SU-DHL-6 (cell line): Measurements from ENCODE around the gene SETD1B.

Experiments used
- H2AFZ ChIP-seq: fragments of 200-600 bp; sonication (generic); 2 replicates; pipeline ENCODE4 v1.6.1; 2014; ENCODE audit warnings: low read depth, mild to moderate bottlenecking, moderate library complexity, mixed read lengths, antibody characterized with exemption, low read length; ENCODE audit not compliant: severe bottlenecking
- H3F3A ChIP-seq: fragments of 200-600 bp; shearing (Covaris generic); 2 replicates; pipeline ENCODE4 v1.6.0; 2016; ENCODE audit warnings: antibody characterized with exemption, mild to moderate bottlenecking; ENCODE audit not compliant: insufficient read depth
- H3K27ac ChIP-seq: fragments of 200-600 bp; sonication (generic); 2 replicates; pipeline ENCODE4 v1.5.1; 2016; ENCODE audit warnings: low read depth, mild to moderate bottlenecking, low read length, moderate library complexity, mixed read lengths
- H3K27me3 ChIP-seq: fragments of 200-600 bp; sonication (generic), shearing (Covaris generic); 2 replicates; pipeline ENCODE4 v1.6.0; 2014; ENCODE audit warnings: mild to moderate bottlenecking, low read length
- H3K36me3 ChIP-seq: fragments of 200-600 bp; sonication (generic); 2 replicates; pipeline ENCODE4 v1.6.1; 2014; ENCODE audit warnings: mild to moderate bottlenecking, low read length, mixed read lengths
- H3K4me2 ChIP-seq: fragments of 300-600, 200-600 bp; shearing (Covaris generic), sonication (generic); 2 replicates; pipeline ENCODE4 v1.6.0; 2014; ENCODE audit warnings: low read length, low read depth, mild to moderate bottlenecking; ENCODE audit not compliant: poor library complexity, severe bottlenecking
- H3K4me3 ChIP-seq: fragments of 200-600 bp; sonication (generic); 2 replicates; pipeline ENCODE4 v1.5.1; 2014; ENCODE audit warnings: antibody characterized with exemption, low read length, mild to moderate bottlenecking, mixed read lengths; ENCODE audit not compliant: insufficient read depth, poor library complexity, severe bottlenecking
- H3K79me2 ChIP-seq: fragments of 200-600 bp; sonication (generic); 2 replicates; pipeline ENCODE4 v1.6.1; 2014; ENCODE audit warnings: mild to moderate bottlenecking, low read length, moderate library complexity; ENCODE audit not compliant: insufficient read depth
- H3K9ac ChIP-seq: fragments of 200-600 bp; sonication (generic); 2 replicates; pipeline ENCODE4 v1.7.0; 2014; ENCODE audit warnings: mild to moderate bottlenecking, low read length
- H3K9me2 ChIP-seq: fragments of 200-600 bp; sonication (generic); replicated peaks from 2 replicates; pipeline ENCODE4 v1.6.1; 2014; ENCODE audit warnings: low read length; ENCODE audit not compliant: insufficient read depth
- H3K9me3 ChIP-seq: fragments of 200-600 bp; sonication (generic); 2 replicates; pipeline ENCODE4 v1.6.1; 2014; ENCODE audit warnings: low read length, mixed read lengths; ENCODE audit not compliant: insufficient read depth
- H4K20me1 ChIP-seq: fragments of 200-600 bp; sonication (generic); 2 replicates; pipeline ENCODE4 v1.6.1; 2014; ENCODE audit warnings: low read depth, mild to moderate bottlenecking, antibody characterized with exemption, low read length, moderate library complexity, mixed read lengths
- CTCF ChIP-seq: fragments of 200-600 bp; sonication (generic); IDR thresholded peaks from one replicate; pipeline ENCODE4 v1.5.1; 2017; ENCODE audit warnings: antibody characterized with exemption, mild to moderate bottlenecking, low read length, moderate library complexity; ENCODE audit not compliant: insufficient read depth, poor library complexity, severe bottlenecking
- EZH2phosphoT487 ChIP-seq: fragments of 200-600 bp; sonication (generic), shearing (Covaris generic); conservative IDR thresholded peaks from 2 replicates; pipeline ENCODE4 v1.6.1; 2018; ENCODE audit warnings: mild to moderate bottlenecking, antibody characterized with exemption, low read length, moderate library complexity, mixed read lengths

SETD1B gene

GRCh38 chr12:121871467-121871866 is 67.7 kb downstream of the SETD1B start:
- no peak overlapping the region for H3K4me3 ChIP-seq
- H3K79me2 ChIP-seq = no peaks in the 10 kb centered on the region
- no peak overlapping the region for H3K9ac ChIP-seq
- no peak overlapping the region for H3K4me2 ChIP-seq
- TF ChIP-seq CTCF (no peak), EZH2phosphoT487 (no peak)
- H3K9me2 ChIP-seq = no peaks in the 10 kb centered on the region
- no peaks in the 10 kb centered on the region for H4K20me1 ChIP-seq
- H3K36me3 ChIP-seq = no peaks in the 10 kb centered on the region
- no peak overlapping the region for H3K27ac ChIP-seq
- H3F3A ChIP-seq = no peaks in the 10 kb centered on the region
- H3K27me3 ChIP-seq = no peaks in the 10 kb centered on the region
- H2AFZ ChIP-seq = no peak overlapping the region
- H3K9me3 ChIP-seq = no peaks in the 10 kb centered on the region

- no peaks in the 10 kb centered on the region for H3K9me3 ChIP-seq
- H3K79me2 ChIP-seq = no peaks in the 10 kb centered on the region
- H3K27ac ChIP-seq = no peak overlapping the region
- H2AFZ ChIP-seq = no peak overlapping the region
- no peaks in the 10 kb centered on the region for H3K36me3 ChIP-seq
- no peaks in the 10 kb centered on the region for H4K20me1 ChIP-seq
- H3K4me2 ChIP-seq = no peak overlapping the region
- no peak overlapping the region for H3K4me3 ChIP-seq
- H3K9me2 ChIP-seq = no peaks in the 10 kb centered on the region
- no peaks in the 10 kb centered on the region for H3K27me3 ChIP-seq
- TF ChIP-seq CTCF = no peak
- no peak for TF ChIP-seq EZH2phosphoT487
- no peak overlapping the region for H3K9ac ChIP-seq
- H3F3A ChIP-seq = no peaks in the 10 kb centered on the region
Observed at GRCh38 chr12:121872546-121873215, 68.9 kb downstream of the SETD1B start.

- Histone ChIP-seq H3K4me2 (no peak overlapping the region), H3K27ac (no peak overlapping the region), H4K20me1 (no peaks in the 10 kb centered on the region), H3K9me2 (no peaks in the 10 kb centered on the region), H3K27me3 (no peaks in the 10 kb centered on the region), H3K4me3 (no peak overlapping the region), H3K9ac (no peak overlapping the region), H3K79me2 (no peaks in the 10 kb centered on the region), H2AFZ (no peak overlapping the region), H3K36me3 (no peaks in the 10 kb centered on the region), H3F3A (no peaks in the 10 kb centered on the region), H3K9me3 (no peaks in the 10 kb centered on the region)
- no peak for TF ChIP-seq CTCF
Observed at GRCh38 chr12:121873216-121873569, 69.4 kb downstream of the SETD1B start.
